HCT116 (cell line): Measurements from ENCODE around the gene SLC35F3. TPM values are rescaled to one million over a fixed set of nuclear protein-coding genes. Genes with fewer than 3 reads are reported as not detected.

ENCODE experiments used
- ATAC-seq: fragments of 200-7000 bp; cut with Tn5 transposase; 2 replicates; pipeline ENCODE4 v1.9.1; 2020; ENCODE audit warnings: mild to moderate bottlenecking, moderate library complexity
- BruUV-seq: library from RNA; stranded (reverse); fragments of 400-500 nt; replicated peaks from 2 replicates; lab custom pipeline; 2021; lab: Mats Ljungman, UMichigan
- CTCF ChIA-PET: fragments of 300-600 bp; sonication (Branson Sonifier 250); formaldehyde crosslinking; loops from one replicate; lab custom pipeline; 2021; ENCODE audit warnings: antibody characterized with exemption; lab: Charles Lee
- POLR2A ChIA-PET: fragments of 300-600, 350-600 bp; sonication (Branson Sonifier 250); formaldehyde crosslinking; loops from one replicate; lab custom pipeline; 2021; ENCODE audit warnings: antibody characterized with exemption; lab: Charles Lee
- RAD21 ChIA-PET, 2 experiments: fragments of 300-600 bp; sonication (Branson Sonifier 250); formaldehyde crosslinking; loops; one replicate each; lab custom pipeline; 2023; ENCODE audit warnings: low total read pairs in 2 of 2; ENCODE audit not compliant: uncharacterized antibody in 2 of 2, unreplicated experiment in 2 of 2, low non-redundant PET in 1 of 2; lab: Charles Lee
- DNase-seq: peaks from one replicate; pipeline ENCODE4 v3.0.0-alpha.2; 2010; ENCODE audit warnings: low read depth, low spot score
- H2AFZ ChIP-seq: fragments of 200-600 bp; shearing (Covaris generic), sonication (generic); 2 replicates; pipeline ENCODE4 v1.6.1; 2017; ENCODE audit warnings: low read depth, mixed run types, mixed read lengths, antibody characterized with exemption, low read length; ENCODE audit not compliant: poor library complexity, severe bottlenecking
- H3K27ac ChIP-seq: 2 replicates; pipeline ENCODE4 v1.5.1; 2012; ENCODE audit warnings: low read depth, low read length
- H3K27me3 ChIP-seq: fragments of 200-600 bp; sonication (generic); 2 replicates; pipeline ENCODE4 v1.6.1; 2016; ENCODE audit warnings: mixed run types, low read length, mixed read lengths; ENCODE audit not compliant: insufficient read depth
- H3K36me3 ChIP-seq, 2 experiments: fragments of 200-500 bp in 1 of 2; fragments of 200-600 bp in 1 of 2; sonication (Bioruptor generic) in 1 of 2; sonication (generic) in 1 of 2; 2 replicates each; pipeline versions ENCODE4 v1.5.1 to v1.6.1; 2014 to 2016; ENCODE audit warnings: low read length in 2 of 2, inconsistent platforms in 1 of 2, mixed read lengths in 1 of 2, mixed run types in 1 of 2; ENCODE audit not compliant: insufficient read depth in 2 of 2, control insufficient read depth in 1 of 2
- H3K4me1 ChIP-seq, 2 experiments: fragments of 200-600 bp in 1 of 2; sonication (generic) in 1 of 2; 2 replicates each; pipeline versions ENCODE4 v1.5.1 to v1.6.1; 2012 to 2017; ENCODE audit warnings: low read length in 2 of 2, inconsistent platforms in 1 of 2, mild to moderate bottlenecking in 1 of 2, mixed read lengths in 1 of 2, mixed run types in 1 of 2, moderate library complexity in 1 of 2; ENCODE audit not compliant: insufficient read depth in 2 of 2, control insufficient read depth in 1 of 2
- H3K4me2 ChIP-seq: fragments of 200-600 bp; sonication (generic); 2 replicates; pipeline ENCODE4 v1.6.1; 2017; ENCODE audit warnings: mixed run types, low read length, mixed read lengths
- H3K4me3 ChIP-seq, 2 experiments: fragments of 200-600 bp in 1 of 2; sonication (generic) in 1 of 2; replicated peaks in 1 of 2; 2 replicates each; pipeline ENCODE4 v1.5.1; 2011 to 2016; ENCODE audit warnings: low read length in 2 of 2, control low read depth in 1 of 2, low read depth in 1 of 2, mild to moderate bottlenecking in 1 of 2, mixed read lengths in 1 of 2, mixed run types in 1 of 2
- H3K79me2 ChIP-seq: fragments of 200-600 bp; sonication (generic); 2 replicates; pipeline ENCODE4 v1.6.1; 2017; ENCODE audit warnings: mild to moderate bottlenecking, mixed run types, low read length, moderate library complexity, mixed read lengths; ENCODE audit not compliant: insufficient read depth
- H3K9ac ChIP-seq: fragments of 200-600 bp; sonication (generic); 2 replicates; pipeline ENCODE4 v1.6.1; 2016; ENCODE audit warnings: low read length, mixed read lengths
- H3K9me2 ChIP-seq: fragments of 200-600 bp; sonication (generic), shearing (Covaris generic); 2 replicates; pipeline ENCODE4 v1.6.1; 2017; ENCODE audit warnings: mixed run types, mild to moderate bottlenecking, moderate library complexity; ENCODE audit not compliant: insufficient read depth
- H3K9me3 ChIP-seq, 2 experiments: fragments of 200-500 bp in 1 of 2; fragments of 200-600 bp in 1 of 2; sonication (Bioruptor generic) in 1 of 2; sonication (generic) in 1 of 2; 2 replicates each; pipeline ENCODE4 v1.6.1; 2014 to 2017; ENCODE audit warnings: low read length in 2 of 2, mixed read lengths in 2 of 2, inconsistent platforms in 1 of 2, low read depth in 1 of 2, mild to moderate bottlenecking in 1 of 2, mixed run types in 1 of 2, moderate library complexity in 1 of 2; ENCODE audit not compliant: control insufficient read depth in 1 of 2, insufficient read depth in 1 of 2
- H4K20me1 ChIP-seq: fragments of 200-600 bp; sonication (generic), shearing (Covaris generic); 2 replicates; pipeline ENCODE4 v1.6.1; 2017; ENCODE audit warnings: mixed run types, mild to moderate bottlenecking, moderate library complexity; ENCODE audit not compliant: insufficient read depth
- ATF3 ChIP-seq: IDR thresholded peaks from 2 replicates; pipeline ENCODE4 v1.6.1; 2012
- CBX3 ChIP-seq: IDR thresholded peaks from 2 replicates; pipeline ENCODE4 v1.6.1; 2012; ENCODE audit warnings: low read depth
- CEBPB ChIP-seq: IDR thresholded peaks from 2 replicates; pipeline ENCODE4 v1.6.1; 2012; ENCODE audit warnings: low read depth
- CTCF ChIP-seq, 3 experiments: fragments of 200-600 bp in 1 of 3; sonication (generic) in 1 of 3; IDR thresholded peaks in 2 of 3; conservative IDR thresholded peaks in 1 of 3; 2 replicates each; pipeline ENCODE4 v1.5.1; 2012 to 2017; ENCODE audit warnings: low read depth in 2 of 3, low read length in 2 of 3, antibody characterized with exemption in 1 of 3, borderline replicate concordance in 1 of 3, control low read depth in 1 of 3, mild to moderate bottlenecking in 1 of 3, mixed read lengths in 1 of 3, mixed run types in 1 of 3, moderate library complexity in 1 of 3; ENCODE audit not compliant: insufficient read depth in 1 of 3
- EGR1 ChIP-seq: IDR thresholded peaks from 2 replicates; pipeline ENCODE4 v1.6.1; 2012; ENCODE audit warnings: low read depth
- ELF1 ChIP-seq: IDR thresholded peaks from 2 replicates; pipeline ENCODE4 v1.6.1; 2012; ENCODE audit warnings: low read depth, borderline replicate concordance
- EZH2 ChIP-seq: fragments of 200-600 bp; sonication (generic); IDR thresholded peaks from 2 replicates; pipeline ENCODE4 v1.6.1; 2017; ENCODE audit warnings: antibody characterized with exemption, mixed run types
- EZH2phosphoT487 ChIP-seq: fragments of 200-600 bp; IDR thresholded peaks from 2 replicates; pipeline ENCODE4 v1.6.1; 2018; ENCODE audit warnings: antibody characterized with exemption, borderline replicate concordance
- FOSL1 ChIP-seq: IDR thresholded peaks from 2 replicates; pipeline ENCODE4 v1.6.1; 2012; ENCODE audit warnings: low read depth
- JUND ChIP-seq: IDR thresholded peaks from 2 replicates; pipeline ENCODE4 v1.6.1; 2012
- MAX ChIP-seq: IDR thresholded peaks from 2 replicates; pipeline ENCODE4 v1.6.1; 2012
- RAD21 ChIP-seq: IDR thresholded peaks from 2 replicates; pipeline ENCODE4 v1.6.1; 2012; ENCODE audit warnings: low read depth, mild to moderate bottlenecking
- SIN3A ChIP-seq: IDR thresholded peaks from 2 replicates; pipeline ENCODE4 v1.6.1; 2012; ENCODE audit warnings: low read depth
- SP1 ChIP-seq: IDR thresholded peaks from 2 replicates; pipeline ENCODE4 v1.6.1; 2012; ENCODE audit warnings: low read depth
- SRF ChIP-seq: IDR thresholded peaks from 2 replicates; pipeline ENCODE4 v1.6.1; 2012; ENCODE audit warnings: low read depth
- TCF7L2 ChIP-seq: IDR thresholded peaks from 2 replicates; pipeline ENCODE4 v1.7.0; 2011; ENCODE audit warnings: borderline replicate concordance, inconsistent platforms; ENCODE audit not compliant: insufficient read depth, insufficient read length; ENCODE audit errors: extremely low read depth
- YY1 ChIP-seq: IDR thresholded peaks from 2 replicates; pipeline ENCODE4 v1.6.1; 2011; ENCODE audit warnings: low read length, low read depth, moderate library complexity, mild to moderate bottlenecking; ENCODE audit not compliant: insufficient replicate concordance; ENCODE audit errors: extremely low read depth
- ZBTB33 ChIP-seq: IDR thresholded peaks from 2 replicates; pipeline ENCODE4 v1.6.1; 2011; ENCODE audit warnings: mild to moderate bottlenecking, low read length, moderate library complexity; ENCODE audit not compliant: insufficient replicate concordance; ENCODE audit errors: extremely low read depth
- ZFX ChIP-seq: fragments of 450-650 bp; IDR thresholded peaks from 2 replicates; pipeline ENCODE4 v1.6.1; 2017
- ZNF274 ChIP-seq: fragments of 200-500 bp; sonication (Bioruptor generic); IDR thresholded peaks from 2 replicates; pipeline ENCODE4 v1.6.1; 2014; ENCODE audit warnings: mild to moderate bottlenecking, low read depth, low read length, inconsistent platforms
- intact Hi-C: fragments of 100-400 bp; cut with micrococcal nuclease; formaldehyde crosslinking; loops from 2 replicates; pipeline ENCODE4 v1.10.0; 2022
- total RNA-seq: library from RNA; stranded (reverse); gene quantifications from one replicate; pipeline ENCODE4 v1.2.1, GENCODE V29; 2021; ENCODE audit not compliant: unreplicated experiment

The SLC35F3 gene
- total RNA-seq, 1 experiment from 2014 or later = 6.4 TPM

- H3K36me3 ChIP-seq = no peaks in the 10 kb centered on the region
- ChIA-PET POLR2A (no interaction called here), CTCF (no interaction called here), RAD21 (no interaction called here)
- no peak overlapping the region for H3K27ac ChIP-seq
- DNase-seq (no peak), ATAC-seq (no peak)
- H3K9me3 ChIP-seq = no peaks in the 10 kb centered on the region; a peak in 1 of 4 replicates
- no peaks in the 10 kb centered on the region for H4K20me1 ChIP-seq
- H3K4me1 ChIP-seq = no peaks in the 10 kb centered on the region
- H3K4me2 ChIP-seq = no peak overlapping the region
- H3K79me2 ChIP-seq = no peaks in the 10 kb centered on the region
- BruUV-seq = no TSS peak
- intact Hi-C loops = no loop called here
- TF ChIP-seq ATF3 = no peak
- no peak for TF ChIP-seq CEBPB
- no peak for TF ChIP-seq CBX3
- no peak for TF ChIP-seq ZFX
- TF ChIP-seq EZH2phosphoT487 = no peak
- no peak for TF ChIP-seq SP1
- no peak for TF ChIP-seq EGR1
- no peak for TF ChIP-seq ELF1
- no peak for TF ChIP-seq SIN3A
- TF ChIP-seq SRF = no peak
- TF ChIP-seq EZH2 = no peak
- no peak for TF ChIP-seq RAD21
- no peak for TF ChIP-seq CTCF (IDR thresholded peaks at IDR 0.05 in 2 of 3, conservative IDR thresholded peaks at IDR 0.05 in 1 of 3; ENCODE audit: borderline replicate concordance in 1 of 3, insufficient read depth in 1 of 3, low read depth in 2 of 3, low read length in 2 of 3)
- TF ChIP-seq ZNF274 = no peak
- TF ChIP-seq TCF7L2 = no peak
- no peak for TF ChIP-seq FOSL1
- no peak for TF ChIP-seq MAX
- no peak for TF ChIP-seq YY1
- no peak for TF ChIP-seq ZBTB33
- TF ChIP-seq JUND = no peak
- H3K4me3 ChIP-seq = no peak overlapping the region
- no peak overlapping the region for H3K9ac ChIP-seq
- H2AFZ ChIP-seq = no peak overlapping the region
- H3K27me3 ChIP-seq = no peaks in the 10 kb centered on the region
- no peaks in the 10 kb centered on the region for H3K9me2 ChIP-seq
Observed at GRCh38 chr1:234244482-234244881, 340.0 kb downstream of the SLC35F3 start.
